Activated T-helper 1 cell treated with Interleukin-2 at 50 U/mL for 16 hours (primary cell): ENCODE results near the gene B4GALNT2.
"Not testable (repeated sequence)": the region's sequence is repeated elsewhere in the genome, so short reads cannot be mapped to it uniquely, and the experiment has no call there.

Source experiments
- DNase-seq: peaks from one replicate; pipeline ENCODE4 v3.0.0-alpha.2; 2020; ENCODE audit warnings: low read depth

Gene B4GALNT2

GRCh38 chr17:49132699-49133364, at the start of gene B4GALNT2:
B4GALNT2 (plus strand) TSS chr17:49132769; CDS start chr17:49132793, 24 bp downstream.
- no peak for DNase-seq

- DNase-seq: not testable (repeated sequence)
These were observed 47.5 kb upstream of the B4GALNT2 start for GRCh38 chr17:49085046-49085445.

- DNase-seq: no peak
These were observed 46.8 kb upstream of the B4GALNT2 start for GRCh38 chr17:49085565-49086315.

GRCh38 chr17:49086316-49086605, 46.3 kb upstream of the B4GALNT2 start:
- DNase-seq: no peak

- no peak for DNase-seq
These were observed 45.9 kb upstream of the B4GALNT2 start for GRCh38 chr17:49086649-49087048.

- DNase-seq: no peak
These were observed 43.5 kb upstream of the B4GALNT2 start for GRCh38 chr17:49089094-49089493.

GRCh38 chr17:49090878-49091594, 41.5 kb upstream of the B4GALNT2 start:
- no peak for DNase-seq

- DNase-seq: no peak
These were observed 39.4 kb upstream of the B4GALNT2 start for GRCh38 chr17:49093131-49093530.

- DNase-seq: no peak
These were observed 32.0 kb upstream of the B4GALNT2 start for GRCh38 chr17:49100601-49101000.

GRCh38 chr17:49101054-49101534, 31.5 kb upstream of the B4GALNT2 start:
- DNase-seq: no peak

GRCh38 chr17:49103360-49103759, 29.2 kb upstream of the B4GALNT2 start:
- not testable (repeated sequence) for DNase-seq

- DNase-seq: no peak
These were observed 28.0 kb upstream of the B4GALNT2 start for GRCh38 chr17:49104511-49105074.

GRCh38 chr17:49106321-49107210, 26.0 kb upstream of the B4GALNT2 start:
- no peak for DNase-seq

GRCh38 chr17:49107211-49107557, 25.4 kb upstream of the B4GALNT2 start:
- no peak for DNase-seq

GRCh38 chr17:49108318-49108717, 24.3 kb upstream of the B4GALNT2 start:
- no peak for DNase-seq

- DNase-seq: no peak
These were observed 22.1 kb upstream of the B4GALNT2 start for GRCh38 chr17:49110509-49110908.

- no peak for DNase-seq
These were observed 20.6 kb upstream of the B4GALNT2 start for GRCh38 chr17:49111934-49112333.

- no peak for DNase-seq
These were observed 19.6 kb upstream of the B4GALNT2 start for GRCh38 chr17:49112936-49113335.

- DNase-seq: no peak
These were observed 17.9 kb upstream of the B4GALNT2 start for GRCh38 chr17:49114703-49115102.

GRCh38 chr17:49117587-49118230, 14.9 kb upstream of the B4GALNT2 start:
- no peak for DNase-seq

GRCh38 chr17:49120166-49120565, 12.4 kb upstream of the B4GALNT2 start:
- no peak for DNase-seq
